Ascending aorta (tissue), 2 donors: ENCODE results near the gene ZNF749. TPM values are rescaled to one million over a fixed set of nuclear protein-coding genes. Genes with fewer than 3 reads are reported as not detected.

Experiments used
- DNase-seq, 2 donors: peaks; one replicate each; pipeline ENCODE4 v3.0.0-alpha.2; 2019; ENCODE audit warnings: low spot score in 2 of 2
- H3K27ac ChIP-seq, 2 donors: fragments of 200-600 bp; sonication (generic); one replicate each; pipeline ENCODE4 v1.5.1; 2016 to 2017; ENCODE audit warnings: mild to moderate bottlenecking in 1 of 2
- H3K27me3 ChIP-seq: fragments of 200-600 bp; sonication (generic); one replicate; pipeline ENCODE4 v1.5.1; 2017
- H3K36me3 ChIP-seq, 2 donors: fragments of 200-600 bp; sonication (generic); one replicate each; pipeline ENCODE4 v1.5.1; 2016
- H3K4me1 ChIP-seq, 2 donors: fragments of 200-600 bp; sonication (generic); one replicate each; pipeline ENCODE4 v1.5.1; 2016 to 2017; ENCODE audit warnings: mild to moderate bottlenecking in 1 of 2
- H3K4me3 ChIP-seq, 2 donors: fragments of 200-600 bp; sonication (generic); one replicate each; pipeline ENCODE4 v1.5.1; 2016 to 2017; ENCODE audit warnings: mild to moderate bottlenecking in 1 of 2
- H3K9me3 ChIP-seq, 2 donors: fragments of 200-600 bp; sonication (generic); one replicate each; pipeline ENCODE4 v1.5.1; 2016
- intact Hi-C: fragments of 100-400 bp; cut with DNase I; formaldehyde crosslinking; loops from one replicate; pipeline ENCODE4 v1.15.1; 2023
- total RNA-seq: library from RNA; depleted of rRNA; stranded (reverse); fragments of >200 nt; gene quantifications from one replicate; pipeline ENCODE4 v1.1.0, GENCODE V29; 2016
- TF ChIP-seq, protein P1 (sequence below), 3 experiments: fragments of 200-600 bp in 2 of 3; fragments of 450-650 bp in 1 of 3; sonication (generic) in 2 of 3; IDR thresholded peaks; one replicate each; pipeline ENCODE4 v1.5.1; 2016 to 2019; ENCODE audit warnings: antibody characterized with exemption in 3 of 3, mild to moderate bottlenecking in 1 of 3, moderate library complexity in 1 of 3

The ZNF749 gene
- total RNA-seq, 1 donor from 2014 or later: 2.7 TPM

DNA sequence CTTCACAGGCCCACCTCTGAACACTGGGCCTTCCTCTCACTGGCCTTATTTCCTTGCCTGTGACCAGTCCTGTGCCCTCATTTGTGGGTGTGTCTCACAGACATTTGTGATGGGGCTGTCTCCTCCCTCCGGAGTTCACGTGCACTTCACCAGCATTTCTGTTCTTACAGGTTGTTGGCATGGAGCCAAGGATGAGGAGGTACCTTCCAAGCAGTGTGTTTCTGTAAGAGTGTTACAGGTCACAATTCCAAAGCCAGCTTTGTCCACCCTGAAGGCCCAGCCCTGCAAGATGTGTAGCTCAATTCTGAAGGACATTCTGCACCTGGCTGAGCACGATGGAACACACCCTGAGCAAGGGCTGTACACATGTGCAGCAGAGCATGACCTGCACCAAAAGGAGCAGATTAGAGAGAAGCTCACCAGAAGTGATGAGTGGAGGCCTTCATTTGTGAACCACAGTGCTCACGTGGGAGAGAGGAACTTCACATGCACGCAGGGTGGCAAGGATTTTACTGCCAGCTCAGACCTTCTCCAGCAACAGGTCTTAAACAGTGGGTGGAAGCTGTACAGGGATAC, 8.1 kb downstream of the ZNF749 start:
- H3K4me1 ChIP-seq: no peaks in the 10 kb centered on the region
- H3K27ac ChIP-seq: no peak overlapping the region
- H3K9me3 ChIP-seq: peaks cover 67 to 99% of the 10 kb centered on the region in 2 donors
- TF ChIP-seq, protein P1, sequence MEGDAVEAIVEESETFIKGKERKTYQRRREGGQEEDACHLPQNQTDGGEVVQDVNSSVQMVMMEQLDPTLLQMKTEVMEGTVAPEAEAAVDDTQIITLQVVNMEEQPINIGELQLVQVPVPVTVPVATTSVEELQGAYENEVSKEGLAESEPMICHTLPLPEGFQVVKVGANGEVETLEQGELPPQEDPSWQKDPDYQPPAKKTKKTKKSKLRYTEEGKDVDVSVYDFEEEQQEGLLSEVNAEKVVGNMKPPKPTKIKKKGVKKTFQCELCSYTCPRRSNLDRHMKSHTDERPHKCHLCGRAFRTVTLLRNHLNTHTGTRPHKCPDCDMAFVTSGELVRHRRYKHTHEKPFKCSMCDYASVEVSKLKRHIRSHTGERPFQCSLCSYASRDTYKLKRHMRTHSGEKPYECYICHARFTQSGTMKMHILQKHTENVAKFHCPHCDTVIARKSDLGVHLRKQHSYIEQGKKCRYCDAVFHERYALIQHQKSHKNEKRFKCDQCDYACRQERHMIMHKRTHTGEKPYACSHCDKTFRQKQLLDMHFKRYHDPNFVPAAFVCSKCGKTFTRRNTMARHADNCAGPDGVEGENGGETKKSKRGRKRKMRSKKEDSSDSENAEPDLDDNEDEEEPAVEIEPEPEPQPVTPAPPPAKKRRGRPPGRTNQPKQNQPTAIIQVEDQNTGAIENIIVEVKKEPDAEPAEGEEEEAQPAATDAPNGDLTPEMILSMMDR (IDR thresholded peaks at IDR 0.05): no peak
- no peak for DNase-seq
- peaks cover 32 to 57% of the 10 kb centered on the region in 2 donors for H3K36me3 ChIP-seq
- no peaks in the 10 kb centered on the region for H3K27me3 ChIP-seq
- H3K4me3 ChIP-seq: no peak overlapping the region
- intact Hi-C loops: no loop called here

- intact Hi-C loops: no loop called here
- Histone ChIP-seq H3K9me3 (peaks cover 39 to 96% of the 10 kb centered on the region in 2 donors), H3K36me3 (peaks cover 0 to 5% of the 10 kb centered on the region in 2 donors), H3K27ac (no peak overlapping the region), H3K4me1 (no peaks in the 10 kb centered on the region), H3K27me3 (no peaks in the 10 kb centered on the region), H3K4me3 (no peak overlapping the region)
- DNase-seq: no peak
- TF ChIP-seq, protein P1 (IDR thresholded peaks at IDR 0.05): no peak
Observed at GRCh38 chr19:57452307-57452706, 17.2 kb downstream of the ZNF749 start.

- no peak for DNase-seq
- Histone ChIP-seq H3K27ac (no peak overlapping the region), H3K36me3 (peaks cover 17 to 37% of the 10 kb centered on the region in 2 donors), H3K27me3 (no peaks in the 10 kb centered on the region), H3K4me1 (no peaks in the 10 kb centered on the region), H3K4me3 (no peak overlapping the region), H3K9me3 (peaks cover 76 to 99% of the 10 kb centered on the region in 2 donors)
- TF ChIP-seq, protein P1 (IDR thresholded peaks at IDR 0.05): no peak
- intact Hi-C loops: no loop called here
Observed at GRCh38 chr19:57465680-57466381, 30.7 kb downstream of the ZNF749 start.

DNA sequence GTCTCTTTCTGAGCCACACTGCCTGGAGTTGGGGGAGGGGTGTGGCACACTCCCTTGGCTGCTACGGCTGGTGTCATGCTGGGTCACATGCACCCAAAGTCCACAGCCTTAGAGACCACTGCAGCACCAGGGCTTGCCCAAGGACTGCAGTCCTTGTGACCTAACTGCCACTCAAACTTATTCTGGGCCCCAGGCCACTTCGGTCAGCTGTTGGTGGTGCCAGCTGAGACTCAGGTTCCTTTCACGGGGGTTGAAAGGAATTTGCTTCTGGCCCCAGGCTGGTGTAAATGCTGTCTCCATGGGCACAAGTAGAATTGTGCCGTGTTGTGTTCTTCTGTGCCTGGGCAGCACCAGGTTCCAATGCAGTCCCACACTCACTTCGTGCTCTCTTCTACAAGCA, 31.4 kb downstream of the ZNF749 start:
- Histone ChIP-seq H3K4me1 (no peaks in the 10 kb centered on the region), H3K36me3 (peaks cover 17 to 39% of the 10 kb centered on the region in 2 donors), H3K27me3 (no peaks in the 10 kb centered on the region), H3K4me3 (no peak overlapping the region), H3K27ac (no peak overlapping the region), H3K9me3 (peaks cover 78 to 99% of the 10 kb centered on the region in 2 donors)
- TF ChIP-seq, protein P1 (IDR thresholded peaks at IDR 0.05): no peak
- intact Hi-C loops: no loop called here
- DNase-seq: no peak

DNA sequence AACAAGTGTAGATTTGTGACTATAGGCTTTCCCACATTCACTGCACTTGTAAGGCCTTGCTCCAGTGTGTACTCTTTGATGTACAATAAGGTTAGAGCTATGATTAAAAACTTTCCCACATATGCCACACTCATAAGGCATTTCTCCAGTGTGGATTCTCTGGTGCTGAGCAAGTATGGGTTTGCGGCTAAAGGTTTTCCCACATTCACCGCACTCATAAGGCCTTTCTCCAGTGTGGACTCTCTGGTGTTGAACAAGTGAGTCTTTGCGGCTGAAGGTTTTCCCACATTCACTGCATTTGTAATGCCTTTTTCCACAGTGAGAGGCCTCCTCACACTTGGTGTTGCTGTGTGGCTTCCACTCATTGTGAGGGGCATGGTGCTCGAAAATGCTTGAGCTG, 38.5 kb downstream of the ZNF749 start:
- Histone ChIP-seq H3K9me3 (peaks cover 80 to 96% of the 10 kb centered on the region in 2 donors), H3K4me3 (no peak overlapping the region), H3K36me3 (peaks cover 41 to 68% of the 10 kb centered on the region in 2 donors), H3K27ac (no peak overlapping the region), H3K27me3 (no peaks in the 10 kb centered on the region), H3K4me1 (no peaks in the 10 kb centered on the region)
- DNase-seq: no peak
- TF ChIP-seq, protein P1 (IDR thresholded peaks at IDR 0.05): no peak
- intact Hi-C loops: loop anchor here (10.0 kb wide), 1 partner anchor 681 kb away; the partner anchor contains the start of gene ZNF329
